DOHH2 (cell line): ENCODE results near the gene CPSF4L.

Source experiments
- EZH2phosphoT487 ChIP-seq: fragments of 200-600 bp; sonication (generic); IDR thresholded peaks from 2 replicates; pipeline ENCODE4 v1.6.1; 2017; ENCODE audit warnings: borderline replicate concordance, mild to moderate bottlenecking, antibody characterized with exemption, low read length, moderate library complexity, mixed read lengths
- TF ChIP-seq, protein P1 (sequence below): fragments of 200-600 bp; sonication (generic); IDR thresholded peaks from one replicate; pipeline ENCODE4 v1.5.1; 2014; ENCODE audit warnings: antibody characterized with exemption, mild to moderate bottlenecking, low read depth, low read length; ENCODE audit not compliant: poor library complexity, severe bottlenecking

DNA sequence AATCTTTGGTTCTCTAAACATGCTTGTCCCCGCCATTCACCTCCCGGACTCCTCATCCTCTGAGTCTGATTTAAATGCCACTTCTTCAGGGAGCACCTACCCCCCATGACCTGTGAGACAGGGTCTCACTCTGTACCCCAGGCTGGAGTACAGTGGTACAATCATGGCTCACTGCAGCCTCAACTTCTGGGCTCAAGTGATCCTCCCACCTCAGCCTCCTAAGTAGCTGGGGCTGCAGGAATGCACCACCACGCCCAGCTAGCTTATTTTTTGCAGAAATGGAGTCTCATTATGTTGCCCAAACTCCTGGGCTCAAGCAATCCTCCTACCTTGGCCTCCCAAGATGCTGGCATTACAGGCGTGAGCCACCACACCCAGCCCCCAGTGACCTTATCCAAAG is 12.8 kb upstream of the CPSF4L start:
- TF ChIP-seq, protein P1, sequence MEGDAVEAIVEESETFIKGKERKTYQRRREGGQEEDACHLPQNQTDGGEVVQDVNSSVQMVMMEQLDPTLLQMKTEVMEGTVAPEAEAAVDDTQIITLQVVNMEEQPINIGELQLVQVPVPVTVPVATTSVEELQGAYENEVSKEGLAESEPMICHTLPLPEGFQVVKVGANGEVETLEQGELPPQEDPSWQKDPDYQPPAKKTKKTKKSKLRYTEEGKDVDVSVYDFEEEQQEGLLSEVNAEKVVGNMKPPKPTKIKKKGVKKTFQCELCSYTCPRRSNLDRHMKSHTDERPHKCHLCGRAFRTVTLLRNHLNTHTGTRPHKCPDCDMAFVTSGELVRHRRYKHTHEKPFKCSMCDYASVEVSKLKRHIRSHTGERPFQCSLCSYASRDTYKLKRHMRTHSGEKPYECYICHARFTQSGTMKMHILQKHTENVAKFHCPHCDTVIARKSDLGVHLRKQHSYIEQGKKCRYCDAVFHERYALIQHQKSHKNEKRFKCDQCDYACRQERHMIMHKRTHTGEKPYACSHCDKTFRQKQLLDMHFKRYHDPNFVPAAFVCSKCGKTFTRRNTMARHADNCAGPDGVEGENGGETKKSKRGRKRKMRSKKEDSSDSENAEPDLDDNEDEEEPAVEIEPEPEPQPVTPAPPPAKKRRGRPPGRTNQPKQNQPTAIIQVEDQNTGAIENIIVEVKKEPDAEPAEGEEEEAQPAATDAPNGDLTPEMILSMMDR = no peak
- TF ChIP-seq EZH2phosphoT487 = no peak
